Liver (tissue), 9 donors: ENCODE data around the gene TMEM19. TPM values are rescaled to one million over a fixed set of nuclear protein-coding genes. Genes with fewer than 3 reads are reported as not detected.
"Not testable (repeated sequence)": the region's sequence is repeated elsewhere in the genome, so short reads cannot be mapped to it uniquely, and the experiment has no call there.

Experiments
- DNase-seq: peaks from one replicate; pipeline ENCODE4 v3.0.0-alpha.2; 2017; ENCODE audit warnings: low spot score
- H3K27ac ChIP-seq, 2 donors: one replicate each; pipeline ENCODE4 v1.7.0; 2013; ENCODE audit warnings: inconsistent platforms in 2 of 2, low read length in 2 of 2, control low read depth in 1 of 2, low read depth in 1 of 2, mild to moderate bottlenecking in 1 of 2
- H3K27me3 ChIP-seq, 4 donors: one replicate each; pipeline versions ENCODE4 v1.6.1 to v1.7.0; 2013; ENCODE audit warnings: low read length in 3 of 4, inconsistent platforms in 1 of 4, mild to moderate bottlenecking in 1 of 4, moderate library complexity in 1 of 4; ENCODE audit not compliant: control insufficient read depth in 4 of 4, insufficient read depth in 4 of 4
- H3K36me3 ChIP-seq, 4 donors: one replicate each; pipeline versions ENCODE4 v1.6.1 to v1.7.0; 2013; ENCODE audit warnings: low read length in 3 of 4, mild to moderate bottlenecking in 3 of 4, low read depth in 1 of 4, moderate library complexity in 1 of 4; ENCODE audit not compliant: control insufficient read depth in 4 of 4, insufficient read depth in 3 of 4
- H3K4me1 ChIP-seq, 4 donors: one replicate each; pipeline versions ENCODE4 v1.6.1 to v1.7.0; 2013; ENCODE audit warnings: low read length in 3 of 4, mild to moderate bottlenecking in 3 of 4, moderate library complexity in 1 of 4; ENCODE audit not compliant: control insufficient read depth in 4 of 4, insufficient read depth in 4 of 4
- H3K4me3 ChIP-seq, 3 donors: one replicate each; pipeline versions ENCODE4 v1.6.1 to v1.7.0; 2013; ENCODE audit warnings: low read length in 3 of 3, control low read depth in 1 of 3, low read depth in 1 of 3, mild to moderate bottlenecking in 1 of 3
- H3K9ac ChIP-seq, 2 donors: one replicate each; pipeline ENCODE4 v1.7.0; 2013; ENCODE audit warnings: low read length in 2 of 2, mild to moderate bottlenecking in 2 of 2, moderate library complexity in 2 of 2, control low read depth in 1 of 2, low read depth in 1 of 2
- H3K9me3 ChIP-seq, 4 donors: one replicate each; pipeline versions ENCODE4 v1.6.1 to v1.7.0; 2013; ENCODE audit warnings: low read length in 3 of 4; ENCODE audit not compliant: control insufficient read depth in 4 of 4
- ATF3 ChIP-seq: IDR thresholded peaks from 2 replicates; pipeline ENCODE4 v1.6.1; 2016; ENCODE audit warnings: antibody characterized with exemption
- EGR1 ChIP-seq, 2 donors: IDR thresholded peaks; 2 replicates each; pipeline ENCODE4 v1.6.1; 2016 to 2018; ENCODE audit warnings: antibody characterized with exemption in 2 of 2, low read depth in 2 of 2
- FOXA1 ChIP-seq: IDR thresholded peaks from 2 replicates; pipeline ENCODE4 v1.6.1; 2016; ENCODE audit warnings: antibody characterized with exemption
- FOXA2 ChIP-seq: IDR thresholded peaks from 2 replicates; pipeline ENCODE4 v1.6.1; 2016; ENCODE audit warnings: antibody characterized with exemption
- GABPA ChIP-seq, 2 donors: IDR thresholded peaks in 1 of 2; conservative IDR thresholded peaks in 1 of 2; 2 replicates each; pipeline ENCODE4 v1.6.1; 2016; ENCODE audit warnings: antibody characterized with exemption in 2 of 2, mild to moderate bottlenecking in 1 of 2, moderate library complexity in 1 of 2
- HNF4A ChIP-seq, 2 donors: conservative IDR thresholded peaks; 2 replicates each; pipeline ENCODE4 v1.6.1; 2016; ENCODE audit warnings: antibody characterized with exemption in 2 of 2, mild to moderate bottlenecking in 2 of 2
- HNF4G ChIP-seq: IDR thresholded peaks from 2 replicates; pipeline ENCODE4 v1.6.1; 2016; ENCODE audit warnings: antibody characterized with exemption
- JUND ChIP-seq, 2 donors: IDR thresholded peaks; 2 replicates each; pipeline ENCODE4 v1.6.1; 2016; ENCODE audit warnings: antibody characterized with exemption in 2 of 2
- NR2F2 ChIP-seq: IDR thresholded peaks from 2 replicates; pipeline ENCODE4 v1.6.1; 2016; ENCODE audit warnings: antibody characterized with exemption
- SP1 ChIP-seq: IDR thresholded peaks from 2 replicates; pipeline ENCODE4 v1.6.1; 2018; ENCODE audit warnings: antibody characterized with exemption, mild to moderate bottlenecking
- TAF1 ChIP-seq: conservative IDR thresholded peaks from 2 replicates; pipeline ENCODE4 v1.6.1; 2016; ENCODE audit warnings: antibody characterized with exemption, mild to moderate bottlenecking
- YY1 ChIP-seq: IDR thresholded peaks from 2 replicates; pipeline ENCODE4 v1.6.1; 2016; ENCODE audit warnings: antibody characterized with exemption, mild to moderate bottlenecking
- WGBS: extraction: QIAGEN DNeasy Blood & Tissue Kit; methylation state at CpG from one replicate; pipeline ENCODE4 v1.1.7; 2013; 5-methylcytosine and 5-hydroxymethylcytosine counted together
- polyA plus RNA-seq, 2 donors: library from polyadenylated mRNA; stranded (reverse) in 1 of 2; unstranded in 1 of 2; fragments of 200-250 nt in 1 of 2; fragments of >200 nt in 1 of 2; fragmentation: Nextera tagmentation in 1 of 2; extraction: Ambion mirVana in 1 of 2; gene quantifications; one replicate each; pipeline versions ENCODE4 v1.2.1 to v1.2.3, GENCODE V29; 2013 to 2015
- total RNA-seq, 2 donors: library from RNA; depleted of rRNA; stranded (reverse); fragments of >200 nt; gene quantifications; one replicate each; pipeline ENCODE4 v1.2.3, GENCODE V29; 2014
- TF ChIP-seq, protein P1 (sequence below): IDR thresholded peaks from 2 replicates; pipeline ENCODE4 v1.6.1; 2016; ENCODE audit warnings: antibody characterized with exemption
- TF ChIP-seq, protein P2 (sequence below): IDR thresholded peaks from 2 replicates; pipeline ENCODE4 v1.6.1; 2016; ENCODE audit warnings: antibody characterized with exemption, mild to moderate bottlenecking
- TF ChIP-seq, protein P3 (sequence below): fragments of 150-350 bp; IDR thresholded peaks from 2 replicates; pipeline ENCODE4 v1.5.1; 2017; ENCODE audit warnings: improper control_type of control experiment, low read depth, low read length; ENCODE audit not compliant: missing input control
- donor health status: healthy.
- donor health status: healthy.
- donor health status: healthy.
- donor health status: healthy.
- donor health status: healthy.

TMEM19 gene
- total and polyA plus RNA-seq, 4 donors: 9.5 to 30.0 (median 11.4) TPM

DNA sequence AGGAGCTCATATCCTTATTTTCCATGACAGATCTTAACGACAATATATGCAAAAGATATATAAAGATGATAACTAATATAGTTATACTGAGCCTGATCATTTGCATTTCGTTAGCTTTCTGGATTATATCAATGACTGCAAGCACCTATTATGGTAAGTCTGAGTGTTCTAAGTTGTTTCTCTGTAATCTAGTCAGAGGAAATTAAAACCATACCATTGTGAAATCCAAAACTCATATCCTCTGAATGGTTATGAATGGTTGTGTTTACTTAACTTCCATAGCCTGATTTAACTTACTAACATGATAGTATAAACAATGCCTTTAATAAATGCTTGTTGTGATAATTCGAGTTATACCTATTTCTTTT, 760 bp downstream of the TMEM19 start:
- TF ChIP-seq EGR1 (IDR thresholded peaks at IDR 0.05; ENCODE audit: low read depth in 2 of 2) (no peak), GABPA (IDR thresholded peaks at IDR 0.05 in 1 of 2, conservative IDR thresholded peaks at IDR 0.05 in 1 of 2) (no peak), SP1 (no peak), FOXA2 (no peak), TAF1 (no peak), FOXA1 (no peak), YY1 (no peak), HNF4G (no peak), HNF4A (conservative IDR thresholded peaks at IDR 0.05) (no peak), JUND (IDR thresholded peaks at IDR 0.05) (no peak), NR2F2 (no peak), ATF3 (no peak)
- TF ChIP-seq, protein P1, sequence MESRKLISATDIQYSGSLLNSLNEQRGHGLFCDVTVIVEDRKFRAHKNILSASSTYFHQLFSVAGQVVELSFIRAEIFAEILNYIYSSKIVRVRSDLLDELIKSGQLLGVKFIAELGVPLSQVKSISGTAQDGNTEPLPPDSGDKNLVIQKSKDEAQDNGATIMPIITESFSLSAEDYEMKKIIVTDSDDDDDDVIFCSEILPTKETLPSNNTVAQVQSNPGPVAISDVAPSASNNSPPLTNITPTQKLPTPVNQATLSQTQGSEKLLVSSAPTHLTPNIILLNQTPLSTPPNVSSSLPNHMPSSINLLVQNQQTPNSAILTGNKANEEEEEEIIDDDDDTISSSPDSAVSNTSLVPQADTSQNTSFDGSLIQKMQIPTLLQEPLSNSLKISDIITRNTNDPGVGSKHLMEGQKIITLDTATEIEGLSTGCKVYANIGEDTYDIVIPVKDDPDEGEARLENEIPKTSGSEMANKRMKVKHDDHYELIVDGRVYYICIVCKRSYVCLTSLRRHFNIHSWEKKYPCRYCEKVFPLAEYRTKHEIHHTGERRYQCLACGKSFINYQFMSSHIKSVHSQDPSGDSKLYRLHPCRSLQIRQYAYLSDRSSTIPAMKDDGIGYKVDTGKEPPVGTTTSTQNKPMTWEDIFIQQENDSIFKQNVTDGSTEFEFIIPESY: no peak
- TF ChIP-seq, protein P2, sequence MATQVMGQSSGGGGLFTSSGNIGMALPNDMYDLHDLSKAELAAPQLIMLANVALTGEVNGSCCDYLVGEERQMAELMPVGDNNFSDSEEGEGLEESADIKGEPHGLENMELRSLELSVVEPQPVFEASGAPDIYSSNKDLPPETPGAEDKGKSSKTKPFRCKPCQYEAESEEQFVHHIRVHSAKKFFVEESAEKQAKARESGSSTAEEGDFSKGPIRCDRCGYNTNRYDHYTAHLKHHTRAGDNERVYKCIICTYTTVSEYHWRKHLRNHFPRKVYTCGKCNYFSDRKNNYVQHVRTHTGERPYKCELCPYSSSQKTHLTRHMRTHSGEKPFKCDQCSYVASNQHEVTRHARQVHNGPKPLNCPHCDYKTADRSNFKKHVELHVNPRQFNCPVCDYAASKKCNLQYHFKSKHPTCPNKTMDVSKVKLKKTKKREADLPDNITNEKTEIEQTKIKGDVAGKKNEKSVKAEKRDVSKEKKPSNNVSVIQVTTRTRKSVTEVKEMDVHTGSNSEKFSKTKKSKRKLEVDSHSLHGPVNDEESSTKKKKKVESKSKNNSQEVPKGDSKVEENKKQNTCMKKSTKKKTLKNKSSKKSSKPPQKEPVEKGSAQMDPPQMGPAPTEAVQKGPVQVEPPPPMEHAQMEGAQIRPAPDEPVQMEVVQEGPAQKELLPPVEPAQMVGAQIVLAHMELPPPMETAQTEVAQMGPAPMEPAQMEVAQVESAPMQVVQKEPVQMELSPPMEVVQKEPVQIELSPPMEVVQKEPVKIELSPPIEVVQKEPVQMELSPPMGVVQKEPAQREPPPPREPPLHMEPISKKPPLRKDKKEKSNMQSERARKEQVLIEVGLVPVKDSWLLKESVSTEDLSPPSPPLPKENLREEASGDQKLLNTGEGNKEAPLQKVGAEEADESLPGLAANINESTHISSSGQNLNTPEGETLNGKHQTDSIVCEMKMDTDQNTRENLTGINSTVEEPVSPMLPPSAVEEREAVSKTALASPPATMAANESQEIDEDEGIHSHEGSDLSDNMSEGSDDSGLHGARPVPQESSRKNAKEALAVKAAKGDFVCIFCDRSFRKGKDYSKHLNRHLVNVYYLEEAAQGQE: no peak
- TF ChIP-seq, protein P3, sequence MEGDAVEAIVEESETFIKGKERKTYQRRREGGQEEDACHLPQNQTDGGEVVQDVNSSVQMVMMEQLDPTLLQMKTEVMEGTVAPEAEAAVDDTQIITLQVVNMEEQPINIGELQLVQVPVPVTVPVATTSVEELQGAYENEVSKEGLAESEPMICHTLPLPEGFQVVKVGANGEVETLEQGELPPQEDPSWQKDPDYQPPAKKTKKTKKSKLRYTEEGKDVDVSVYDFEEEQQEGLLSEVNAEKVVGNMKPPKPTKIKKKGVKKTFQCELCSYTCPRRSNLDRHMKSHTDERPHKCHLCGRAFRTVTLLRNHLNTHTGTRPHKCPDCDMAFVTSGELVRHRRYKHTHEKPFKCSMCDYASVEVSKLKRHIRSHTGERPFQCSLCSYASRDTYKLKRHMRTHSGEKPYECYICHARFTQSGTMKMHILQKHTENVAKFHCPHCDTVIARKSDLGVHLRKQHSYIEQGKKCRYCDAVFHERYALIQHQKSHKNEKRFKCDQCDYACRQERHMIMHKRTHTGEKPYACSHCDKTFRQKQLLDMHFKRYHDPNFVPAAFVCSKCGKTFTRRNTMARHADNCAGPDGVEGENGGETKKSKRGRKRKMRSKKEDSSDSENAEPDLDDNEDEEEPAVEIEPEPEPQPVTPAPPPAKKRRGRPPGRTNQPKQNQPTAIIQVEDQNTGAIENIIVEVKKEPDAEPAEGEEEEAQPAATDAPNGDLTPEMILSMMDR: no peak
- 14% methylated on average over 3 of the region's 3 CpGs for WGBS
- DNase-seq: no peak
- Histone ChIP-seq H3K9me3 (no peaks in the 10 kb centered on the region), H3K27ac (peak overlapping the region; percentile 91 to 92), H3K9ac (peak overlapping the region; percentile 45 to 99), H3K4me1 (peaks cover 9 to 18% (median 13%) of the 10 kb centered on the region in 4 donors), H3K4me3 (peak overlapping the region; percentile 74 to 94 (median 86)), H3K36me3 (no peaks in the 10 kb centered on the region), H3K27me3 (no peaks in the 10 kb centered on the region)

DNA sequence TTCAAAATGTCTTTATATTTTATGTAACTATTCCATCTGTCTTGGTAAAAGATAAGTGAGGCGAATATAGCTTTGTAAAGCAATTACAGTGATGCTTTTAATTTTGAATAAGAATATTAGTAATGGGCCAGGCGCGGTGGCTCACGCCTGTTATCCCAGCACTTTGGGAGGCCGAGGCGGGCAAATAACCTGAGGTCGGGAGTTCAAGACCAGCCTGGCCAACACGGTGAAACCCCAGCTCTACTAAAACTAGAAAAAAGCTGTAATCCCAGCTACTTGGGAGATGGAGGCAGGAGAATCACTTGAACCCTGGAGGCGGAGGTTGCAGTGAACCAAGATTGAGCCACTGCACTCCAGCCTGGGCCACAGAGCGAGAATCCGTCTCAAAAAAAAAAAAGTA, 1.3 kb downstream of the TMEM19 start:
- not testable (repeated sequence) for H3K9me3 ChIP-seq, H3K27me3 ChIP-seq, H3K27ac ChIP-seq, DNase-seq, H3K36me3 ChIP-seq
- peak overlapping the region in 1 of 2 donors; percentile 28 for H3K9ac ChIP-seq
- H3K4me3 ChIP-seq: peak overlapping the region in 1 of 3 donors; percentile 86
- 80% methylated on average over 11 of the region's 11 CpGs for WGBS
- peaks cover 9 to 18% (median 13%) of the 10 kb centered on the region in 4 donors for H3K4me1 ChIP-seq
